Left renal pelvis (tissue), 4 donors: ENCODE data around the gene SLC22A23. TPM values are rescaled to one million over a fixed set of nuclear protein-coding genes. Genes with fewer than 3 reads are reported as not detected.

ENCODE experiments used
- DNase-seq, 4 donors: peaks; one replicate each; pipeline ENCODE4 v3.0.0-alpha.2; 2013; ENCODE audit warnings: low read depth in 4 of 4, low spot score in 3 of 4
- polyA plus RNA-seq, 4 donors: library from polyadenylated mRNA; unstranded; fragments of 120-200 nt; gene quantifications; one replicate each; pipeline ENCODE4 v1.2.1, GENCODE V29; 2013; ENCODE audit not compliant: insufficient read length in 4 of 4

The SLC22A23 gene
- polyA plus RNA-seq, 4 donors: 3.3 to 13.7 (median 11.0) TPM

DNA sequence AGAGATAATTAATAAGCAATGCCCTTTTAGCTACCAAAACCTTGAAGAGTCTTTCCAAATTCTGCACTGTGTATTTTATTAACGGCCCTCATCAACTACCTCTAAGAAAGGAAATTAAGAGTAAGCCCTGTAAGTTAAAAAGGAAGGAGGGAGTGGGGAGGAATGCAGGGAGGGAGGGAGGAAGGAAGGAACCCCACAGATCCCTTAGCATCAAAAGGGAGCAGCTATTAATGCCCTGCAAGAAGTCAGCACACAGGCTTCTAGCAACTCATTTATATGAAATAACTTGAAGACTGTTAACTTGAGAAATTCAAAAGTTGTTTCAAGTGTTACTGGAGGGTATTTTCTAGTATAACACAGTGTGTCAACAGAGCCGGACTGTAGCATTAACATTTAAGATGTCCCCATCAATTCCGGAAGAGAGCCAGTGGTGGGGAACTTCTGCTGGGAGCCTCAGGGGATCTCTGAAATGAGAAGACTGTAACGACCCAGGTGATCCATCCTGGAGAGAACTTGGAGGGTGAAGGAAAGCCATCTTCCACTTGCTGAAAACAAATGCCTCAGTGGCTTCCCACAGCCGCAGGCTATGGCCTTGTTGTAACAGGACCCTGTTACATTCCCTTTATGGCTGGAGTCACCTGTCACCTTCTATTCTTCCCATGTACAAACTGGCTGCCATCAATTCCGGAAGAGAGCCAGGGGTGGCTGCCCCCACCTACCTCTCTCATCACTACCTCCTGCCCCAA lies 33.2 kb downstream of the SLC22A23 start:
- no peak for DNase-seq

DNA sequence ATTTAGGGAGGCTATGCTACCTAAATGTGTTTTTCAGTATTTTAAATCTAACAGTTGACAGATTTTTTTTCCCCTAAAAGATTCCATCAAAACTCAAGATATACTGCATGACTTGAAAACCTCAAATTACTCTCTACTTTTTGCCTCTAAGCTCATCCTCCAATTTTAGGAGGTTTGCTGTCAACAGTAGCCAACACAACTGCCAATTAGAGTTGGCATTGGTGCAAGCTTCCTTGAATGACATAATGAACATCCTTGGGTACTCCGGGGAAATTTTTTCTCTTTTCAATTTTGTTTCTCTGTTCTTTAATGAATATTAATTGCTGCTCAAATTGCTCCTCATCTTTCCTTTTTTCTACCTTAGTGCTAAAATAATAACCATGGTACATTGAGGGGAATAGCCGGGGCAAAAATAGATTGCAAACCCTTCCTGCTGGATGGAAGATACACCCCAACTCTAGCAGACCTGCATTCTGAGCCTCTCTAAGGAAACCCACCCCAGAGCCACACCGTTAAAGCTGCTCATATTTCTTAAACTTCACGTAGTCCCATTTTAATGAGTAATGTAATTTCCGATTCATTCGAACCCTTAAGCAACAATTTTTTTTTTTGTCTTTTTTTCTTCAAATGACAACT lies 34.3 kb downstream of the SLC22A23 start:
- no peak for DNase-seq

DNA sequence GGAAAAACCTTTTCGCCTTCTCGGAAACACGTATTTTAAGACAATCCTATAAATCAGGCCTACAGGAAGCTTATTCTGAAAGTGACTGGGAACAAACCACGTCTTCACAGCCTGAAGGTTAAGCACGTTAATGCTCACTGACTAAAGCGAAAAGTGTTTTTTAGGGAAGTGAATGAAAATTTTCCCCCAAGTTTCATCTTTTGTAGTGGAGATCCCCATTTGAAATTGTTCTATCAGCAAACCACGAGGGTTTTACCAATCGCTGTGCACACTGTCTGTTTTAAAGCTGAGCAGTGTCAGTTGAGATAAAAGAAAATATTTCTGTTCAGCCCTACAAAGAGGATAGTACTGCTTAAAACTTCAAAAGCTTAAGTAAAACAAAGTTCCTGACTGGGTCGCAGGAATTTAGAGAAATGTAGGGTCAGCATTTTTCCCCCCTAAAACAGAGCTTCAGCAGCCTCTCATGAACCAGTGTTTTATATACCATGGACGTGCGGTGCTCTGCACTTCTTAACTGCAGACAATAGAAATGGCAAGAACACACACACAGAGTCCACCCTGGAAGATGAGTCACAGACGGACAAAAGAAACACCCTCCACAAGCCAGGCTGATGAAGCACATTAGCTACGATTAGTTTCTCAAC lies 34.9 kb downstream of the SLC22A23 start:
- no peak for DNase-seq

DNA sequence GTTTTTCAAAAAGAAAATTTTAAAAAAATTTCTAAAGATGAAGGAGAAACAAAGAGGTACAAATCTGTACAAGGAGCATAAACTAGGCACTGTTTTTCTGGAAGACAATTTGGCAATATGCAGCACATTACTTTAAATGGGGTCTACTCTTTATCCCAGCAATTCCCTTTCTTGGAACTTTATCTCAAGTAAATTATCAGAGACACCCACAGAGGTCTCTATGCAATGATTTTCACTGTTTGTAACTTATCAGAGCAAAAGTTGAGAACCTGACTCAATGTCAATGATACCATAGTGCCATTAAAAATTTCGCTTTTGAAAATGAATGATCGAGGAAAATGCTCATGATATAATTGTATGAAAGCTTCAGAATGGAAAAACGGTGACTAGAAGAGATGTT lies 35.7 kb downstream of the SLC22A23 start:
- DNase-seq: no peak

DNA sequence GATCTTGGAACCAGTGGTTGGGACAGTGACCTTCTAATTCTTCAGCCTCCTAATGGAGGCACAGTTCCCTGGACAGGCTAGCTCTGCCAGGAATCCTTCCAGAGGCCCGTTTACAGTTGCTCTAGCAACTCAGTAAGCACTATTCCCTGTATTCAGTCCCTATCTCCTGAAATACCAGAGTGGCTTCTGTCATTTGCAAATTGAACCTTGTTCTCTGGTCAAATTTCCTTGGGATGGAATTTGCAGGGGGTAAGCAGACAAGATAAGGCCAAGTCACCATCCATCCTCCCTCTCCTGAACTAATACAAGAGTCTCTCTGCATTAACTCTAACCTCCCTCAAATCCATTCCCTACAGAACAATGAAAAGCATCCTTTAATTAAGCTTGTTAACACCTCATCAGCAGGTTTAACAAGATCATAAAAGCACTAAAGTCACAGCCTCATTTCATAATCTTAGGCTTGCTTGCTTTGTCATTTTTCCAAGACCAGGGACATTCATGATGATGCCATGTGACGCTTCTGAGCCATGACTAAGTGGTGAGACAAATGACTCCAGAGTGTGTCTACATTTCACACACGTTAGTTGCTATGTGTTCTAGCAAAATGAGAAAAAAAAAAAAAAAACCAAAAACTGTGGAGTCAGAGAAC lies 37.1 kb downstream of the SLC22A23 start:
- DNase-seq: no peak

DNA sequence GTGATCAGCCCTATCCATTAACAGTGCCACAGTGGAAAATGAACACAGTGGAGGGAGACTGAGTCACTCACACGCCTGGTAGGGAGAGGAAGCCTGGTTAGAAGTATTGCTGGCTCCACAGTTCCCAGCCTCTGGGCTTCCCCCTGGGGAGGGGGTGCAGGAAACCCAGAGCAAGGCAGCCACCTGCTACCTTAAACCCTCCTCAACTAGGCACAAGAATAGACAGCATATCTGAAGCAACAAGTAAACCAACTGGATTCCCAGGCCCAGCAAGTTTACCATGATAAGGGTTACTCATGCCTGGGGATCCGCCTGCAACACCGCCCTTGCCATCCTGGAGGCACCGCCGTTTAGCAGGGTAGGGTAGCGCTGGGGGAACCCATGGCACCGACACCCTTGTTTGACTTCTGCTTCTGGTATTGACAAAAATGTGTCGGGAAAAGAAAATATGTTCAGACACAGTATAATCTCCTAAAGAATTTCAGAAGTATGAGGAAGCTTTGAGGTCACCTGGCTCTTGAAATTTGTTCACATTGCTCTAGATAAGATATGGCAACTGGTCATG lies 38.3 kb downstream of the SLC22A23 start:
- no peak for DNase-seq

DNA sequence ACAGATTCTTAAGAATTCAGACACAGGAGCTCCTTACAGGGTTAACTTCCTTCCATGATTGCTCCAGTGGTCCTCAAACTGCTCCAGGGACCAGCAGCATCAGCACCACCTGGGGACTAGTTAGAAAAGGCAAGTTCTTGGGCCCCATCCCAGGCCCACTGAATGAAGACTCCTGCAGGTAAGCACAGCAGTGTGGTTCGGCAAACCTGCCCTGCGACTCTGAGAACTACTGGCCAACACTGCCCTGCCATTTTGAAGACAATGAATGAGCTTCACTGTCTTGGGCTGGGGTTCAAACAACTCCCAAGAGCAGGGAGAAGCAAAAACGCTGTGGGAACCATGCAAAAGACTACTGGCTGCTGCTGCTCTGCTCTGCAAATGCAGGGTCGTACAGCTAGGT lies 39.4 kb downstream of the SLC22A23 start:
- DNase-seq: no peak

DNA sequence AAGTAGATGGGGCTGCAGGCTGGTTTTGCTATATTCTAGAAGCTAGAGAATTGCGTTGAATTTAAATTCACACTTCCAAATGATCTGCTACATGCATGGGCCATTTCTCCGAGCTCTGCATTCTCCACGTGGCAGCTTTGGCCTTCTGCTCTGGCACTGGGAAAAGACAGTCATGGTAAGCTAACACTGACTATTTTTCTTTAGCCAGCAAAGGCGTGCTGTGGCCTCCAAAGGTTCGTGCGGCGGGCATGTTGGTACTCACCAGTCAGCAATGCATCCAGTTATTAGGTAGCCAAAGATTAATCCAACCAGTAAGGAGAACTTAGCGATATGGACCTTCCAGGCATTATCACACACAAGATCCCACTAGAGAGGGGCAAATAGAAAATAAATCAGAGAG lies 41.4 kb downstream of the SLC22A23 start:
- no peak for DNase-seq

DNA sequence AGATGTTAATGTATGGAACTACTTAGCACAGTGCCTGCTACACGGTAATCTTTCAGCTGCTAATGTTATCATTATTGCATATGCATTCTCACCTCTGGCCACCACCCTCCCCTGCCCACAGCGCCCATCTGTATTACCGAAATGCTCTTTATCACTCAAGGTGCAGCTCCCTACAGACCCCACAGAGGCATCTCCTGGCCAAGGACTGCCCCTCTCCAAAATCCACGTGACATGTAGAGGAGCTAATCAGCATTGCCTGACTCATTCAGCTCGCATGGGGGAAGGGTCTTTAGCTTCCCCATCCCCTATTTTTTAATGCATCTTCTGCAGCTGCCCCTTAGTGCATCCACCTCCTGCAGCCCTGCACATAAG lies 41.8 kb downstream of the SLC22A23 start:
- DNase-seq: no peak

DNA sequence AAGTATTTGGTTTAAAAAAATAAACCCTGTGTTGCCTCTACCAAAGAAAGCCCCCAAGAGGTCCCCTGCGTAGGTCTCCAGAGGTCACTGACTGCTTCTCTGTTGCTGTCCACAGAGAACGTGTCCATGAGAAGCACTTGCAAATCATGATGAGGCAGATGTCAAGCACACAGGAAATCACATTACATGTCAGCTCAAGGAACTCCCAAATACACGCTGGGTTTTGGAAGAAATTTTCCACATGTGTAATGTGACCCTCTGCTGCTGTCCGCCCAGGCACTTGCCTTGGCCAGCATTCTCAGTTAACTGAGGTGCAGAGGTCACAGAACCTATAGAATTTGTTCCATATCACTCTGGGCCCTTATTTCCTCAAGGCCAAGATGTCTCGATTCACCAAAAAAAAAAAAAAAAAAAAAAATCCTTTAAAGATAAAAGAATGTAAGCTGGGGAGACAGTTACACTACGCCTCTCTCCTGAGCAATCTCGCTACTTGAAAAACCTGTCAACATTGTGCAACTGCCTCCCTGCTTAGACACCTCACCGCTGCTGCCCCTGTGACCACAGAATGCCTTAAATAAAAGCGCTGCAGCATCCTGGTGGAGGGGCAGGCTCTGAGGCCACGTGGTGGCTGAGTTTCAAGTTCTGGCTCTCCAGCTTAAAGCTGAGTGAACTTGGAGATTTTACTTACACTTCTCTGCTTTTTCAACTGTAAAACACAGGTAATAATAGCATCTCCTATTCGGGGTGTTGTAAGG lies 42.3 kb downstream of the SLC22A23 start:
- DNase-seq: no peak

DNA sequence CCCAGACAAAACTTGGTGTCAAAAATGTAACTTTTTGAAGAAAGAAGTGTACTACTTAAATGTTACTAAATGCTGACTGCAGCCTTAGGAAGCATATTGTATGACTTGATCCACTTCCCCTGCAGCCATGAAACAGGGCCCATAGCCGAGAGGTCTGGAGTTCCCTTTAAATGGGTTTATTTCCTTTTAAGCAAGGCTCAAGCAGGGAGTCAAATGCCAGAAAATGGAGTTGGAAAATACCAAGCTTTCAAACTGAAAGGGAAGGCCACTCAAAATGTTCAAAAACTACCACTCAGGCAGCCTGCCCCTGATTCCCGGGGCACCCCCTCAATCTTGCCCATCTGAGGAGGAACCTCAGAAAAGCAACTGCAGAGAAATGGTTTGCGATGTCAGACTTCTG lies 43.3 kb downstream of the SLC22A23 start:
- no peak for DNase-seq

DNA sequence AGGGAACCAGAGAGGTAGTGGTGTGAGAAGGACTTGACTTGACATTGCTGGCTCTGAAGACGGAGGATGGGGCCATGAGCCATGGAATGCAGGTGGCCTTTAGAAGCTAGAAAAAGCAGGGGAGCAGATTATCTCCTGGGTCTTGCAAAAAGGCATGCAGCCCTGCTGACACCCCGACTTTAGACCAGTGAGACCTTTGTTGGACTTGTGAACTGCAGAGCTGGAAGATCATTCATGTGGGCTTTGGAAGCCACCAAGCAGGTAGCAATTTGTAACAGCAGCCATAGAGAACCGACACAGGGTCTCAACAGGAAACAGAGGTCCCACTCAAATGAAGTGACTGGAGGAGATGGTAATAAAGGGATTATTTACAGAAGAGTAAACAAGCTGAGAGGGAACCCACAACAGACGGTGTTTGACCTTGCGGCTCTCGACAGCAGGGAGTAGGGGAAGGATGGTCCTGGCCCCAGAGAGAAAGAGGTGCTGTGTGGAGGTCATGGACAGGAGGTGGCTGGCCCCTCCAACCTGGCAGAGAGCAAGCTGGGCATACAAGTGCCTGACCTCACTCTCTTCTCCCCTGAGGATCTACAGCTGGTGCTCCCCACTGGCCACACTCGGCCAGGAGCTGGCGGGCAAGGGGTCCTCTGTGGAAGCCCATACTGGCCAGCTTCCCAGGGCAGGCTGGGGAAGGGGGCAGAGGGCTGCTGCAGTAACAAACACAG lies 43.9 kb downstream of the SLC22A23 start:
- DNase-seq: no peak

DNA sequence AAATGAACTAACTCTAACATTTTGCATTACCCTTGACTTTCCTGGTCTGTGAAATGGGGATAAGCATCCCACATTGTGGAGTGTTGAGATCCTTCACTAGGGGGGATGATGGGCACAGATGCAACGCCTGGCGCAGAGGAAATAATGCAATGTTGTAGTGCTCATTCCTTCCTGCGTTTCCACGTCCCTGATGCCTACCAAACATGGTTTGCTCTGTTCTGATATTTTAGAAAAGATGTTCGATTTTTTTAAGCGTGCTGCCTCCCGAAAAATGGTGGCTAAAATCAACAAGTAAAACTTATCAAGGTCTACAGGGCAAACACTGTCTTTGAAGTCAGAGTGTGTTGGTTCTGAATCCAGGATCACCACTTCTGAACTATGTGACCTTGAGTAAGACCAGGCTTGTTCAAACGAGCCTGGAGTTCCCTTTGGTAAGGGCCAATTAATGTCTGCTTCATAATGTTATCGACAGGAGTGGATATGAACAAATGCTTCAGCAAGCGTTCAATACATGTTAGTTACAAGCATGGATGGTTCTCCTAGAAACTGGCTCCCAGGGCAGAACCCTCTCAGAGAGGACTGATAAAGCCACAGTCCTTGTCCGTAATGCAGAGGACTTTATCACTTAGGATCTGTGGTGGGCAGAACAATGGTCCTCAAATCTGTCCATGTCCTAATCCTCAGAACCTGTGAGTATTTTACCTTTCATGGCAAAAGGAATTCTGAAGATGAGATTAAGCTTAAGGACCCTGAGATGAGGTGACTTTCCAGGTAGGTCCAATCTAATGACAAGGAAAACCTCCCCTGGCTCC lies 44.7 kb downstream of the SLC22A23 start:
- DNase-seq: no peak

DNA sequence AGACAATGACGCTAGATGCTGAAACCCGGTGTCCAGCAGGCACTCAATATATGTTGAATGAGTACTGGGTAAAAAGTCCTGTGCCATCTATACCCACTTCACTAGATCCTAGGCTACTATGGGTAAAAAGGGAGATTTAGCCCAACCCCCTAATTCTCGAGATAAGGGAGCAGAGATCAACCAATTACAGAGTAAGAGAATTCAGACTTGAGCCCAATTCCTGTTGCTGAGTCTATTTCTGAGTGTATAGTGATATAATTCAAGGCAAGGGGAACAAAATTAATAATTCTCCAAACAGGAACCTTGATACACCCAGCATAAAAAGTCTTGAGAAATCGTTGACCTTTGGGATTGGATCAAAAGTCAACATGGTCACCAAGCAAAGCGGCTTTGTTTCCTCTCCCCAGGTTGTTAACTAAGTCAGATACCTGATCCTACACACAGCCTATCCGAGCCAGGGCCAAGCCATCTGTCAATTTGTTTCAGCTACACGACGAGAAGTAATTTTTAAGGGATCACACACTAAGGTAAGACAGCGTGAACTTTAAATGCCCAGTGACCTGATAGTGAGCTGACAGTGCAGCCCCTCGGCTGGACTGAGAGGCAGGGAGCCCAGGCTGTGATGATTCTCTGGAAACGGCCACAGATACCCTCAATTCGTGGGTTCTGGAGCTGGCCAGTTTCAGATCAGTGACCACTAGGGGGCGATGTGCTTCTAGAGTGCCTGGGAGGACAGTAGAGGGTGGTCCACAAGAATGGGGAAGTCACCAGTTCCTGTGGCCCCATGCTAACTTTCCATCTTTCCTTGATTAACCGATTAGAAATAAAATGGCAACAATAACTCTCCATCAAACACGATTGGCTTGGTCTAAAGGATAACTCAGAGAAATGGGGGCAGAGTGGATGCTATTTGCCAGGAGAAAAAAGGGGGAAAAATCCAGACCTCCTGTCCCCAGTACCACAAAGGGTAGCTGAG lies 46.2 kb downstream of the SLC22A23 start:
- no peak for DNase-seq

DNA sequence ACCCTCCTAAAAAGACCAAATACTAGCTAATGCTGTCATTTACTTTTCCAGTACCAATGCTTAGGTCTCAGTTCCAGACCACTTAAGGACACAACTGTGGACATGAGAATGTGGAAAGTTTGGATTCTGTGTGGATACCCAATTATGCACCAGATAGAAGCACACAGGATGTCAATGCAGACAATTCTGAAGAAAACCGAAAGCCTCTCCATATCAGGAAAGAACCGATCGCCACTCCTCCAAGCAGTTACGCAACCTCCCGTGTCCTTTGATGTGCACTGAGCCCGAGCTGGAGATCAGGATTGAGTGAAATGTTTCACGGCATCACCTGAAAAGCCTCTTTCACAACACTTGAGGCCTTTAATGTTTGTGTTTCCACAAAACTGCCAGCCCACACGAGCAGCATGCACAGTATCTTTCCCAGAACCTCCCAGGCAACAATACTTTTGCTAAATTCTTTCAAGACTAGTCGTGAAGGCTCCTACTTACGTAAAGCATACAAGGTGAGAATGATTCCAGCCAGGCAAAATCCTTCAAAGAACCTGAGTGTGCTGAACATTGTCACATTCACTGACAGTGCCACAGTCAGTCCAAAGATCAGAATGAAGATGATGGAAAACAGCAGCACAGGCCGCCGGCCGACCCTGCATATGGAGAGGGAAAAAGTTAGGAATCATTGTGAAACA lies 47.0 kb downstream of the SLC22A23 start:
- DNase-seq: no peak

DNA sequence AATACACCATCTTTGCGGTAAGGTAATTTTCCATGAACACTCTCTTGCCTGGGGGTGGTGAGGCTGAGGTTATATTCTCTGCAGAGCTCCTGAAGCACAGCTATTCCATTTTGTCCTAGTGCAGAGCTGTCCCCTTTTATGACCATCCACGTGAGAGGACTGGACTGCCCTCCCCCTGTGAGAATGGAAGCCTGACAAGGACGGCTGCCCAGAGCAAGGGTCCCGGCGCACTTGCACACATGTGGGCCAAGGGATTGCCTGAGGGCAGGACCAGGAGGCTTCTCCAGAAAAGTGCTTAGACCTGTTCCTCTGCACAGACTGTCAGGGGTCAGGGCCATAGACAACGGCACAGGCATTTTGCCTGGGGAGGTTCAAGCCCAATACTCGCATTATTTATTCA lies 48.2 kb downstream of the SLC22A23 start:
- DNase-seq: no peak

DNA sequence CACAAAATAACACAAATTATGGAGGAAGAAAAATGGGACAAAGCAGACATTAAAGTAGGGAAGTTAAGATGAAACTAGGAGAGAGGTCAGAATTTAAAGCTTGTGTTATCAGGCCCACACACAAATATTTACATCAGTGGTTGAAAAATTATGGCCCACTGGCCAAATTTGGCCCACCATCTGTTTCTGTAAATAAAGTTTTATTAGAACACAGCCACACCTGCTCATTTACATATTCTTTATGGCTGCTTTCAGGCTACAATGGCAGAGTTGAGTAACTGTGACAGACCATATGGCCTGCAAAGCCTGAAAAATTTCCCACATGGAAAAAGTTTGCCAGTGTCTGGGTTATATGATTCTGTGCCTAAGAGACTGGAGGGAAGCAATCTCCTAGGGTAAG lies 49.0 kb downstream of the SLC22A23 start:
- no peak for DNase-seq
